Endothelial cell of umbilical vein (primary cell): ENCODE measurements around the gene COL18A1. TPM values are rescaled to one million over a fixed set of nuclear protein-coding genes. Genes with fewer than 3 reads are reported as not detected.

Source experiments
- BruUV-seq: library from RNA; stranded (reverse); fragments of 400-500 nt; replicated peaks from 2 replicates; lab custom pipeline; 2021; lab: Mats Ljungman, UMichigan
- CTCF ChIA-PET: fragments of 300-600, 350-600 bp; sonication (Branson Sonifier 250); formaldehyde crosslinking; loops from one replicate; lab custom pipeline; 2021; ENCODE audit warnings: antibody characterized with exemption, inconsistent platforms; lab: Charles Lee
- POLR2A ChIA-PET: fragments of 300-600, 350-600 bp; sonication (Branson Sonifier 250); formaldehyde crosslinking; loops from one replicate; lab custom pipeline; 2021; ENCODE audit warnings: antibody characterized with exemption, inconsistent platforms; lab: Charles Lee
- DNase-seq: peaks from one replicate; pipeline ENCODE4 v3.0.0-alpha.2; 2011; ENCODE audit warnings: low read depth, low spot score
- FAIRE-seq: peaks from 2 replicates; lab custom pipeline; 2011; peaks lifted over from hg19 to GRCh38; lab: Jason Lieb, UNC
- H2AFZ ChIP-seq: 2 replicates; pipeline ENCODE4 v1.6.0; 2012; ENCODE audit warnings: low read depth, low read length, control low read depth, inconsistent platforms
- H3K27ac ChIP-seq: 2 replicates; pipeline ENCODE4 v1.5.1; 2011; ENCODE audit warnings: low read depth, mild to moderate bottlenecking, control low read depth, low read length, moderate library complexity; ENCODE audit not compliant: insufficient read depth
- H3K27me3 ChIP-seq, 2 experiments: 2 replicates each; pipeline versions ENCODE4 v1.6.0 to v1.6.1; 2011; ENCODE audit warnings: low read length in 2 of 2, mixed read lengths in 1 of 2; ENCODE audit not compliant: control insufficient read depth in 2 of 2, insufficient read depth in 2 of 2
- H3K36me3 ChIP-seq, 2 experiments: 2 replicates in 1 of 2; 3 replicates in 1 of 2; pipeline ENCODE4 v1.5.1; 2011; ENCODE audit warnings: low read length in 2 of 2, mild to moderate bottlenecking in 1 of 2, moderate library complexity in 1 of 2; ENCODE audit not compliant: control insufficient read depth in 2 of 2, insufficient read depth in 2 of 2; ENCODE audit errors: extremely low read depth in 1 of 2
- H3K4me1 ChIP-seq: 3 replicates; pipeline ENCODE4 v1.5.1; 2011; ENCODE audit warnings: mild to moderate bottlenecking, low read length; ENCODE audit not compliant: control insufficient read depth, insufficient read depth; ENCODE audit errors: extremely low read depth
- H3K4me2 ChIP-seq: 2 replicates; pipeline ENCODE4 v1.6.1; 2011; ENCODE audit warnings: low read length, control low read depth, mixed read lengths; ENCODE audit not compliant: insufficient read depth
- H3K4me3 ChIP-seq, 3 experiments: fragments of 200-600 bp in 1 of 3; sonication (generic), shearing (Covaris generic) in 1 of 3; replicated peaks in 1 of 3; 2 replicates each; pipeline ENCODE4 v1.5.1; 2011 to 2016; ENCODE audit warnings: control low read depth in 3 of 3, low read length in 3 of 3, mild to moderate bottlenecking in 2 of 3, inconsistent platforms in 1 of 3, low read depth in 1 of 3, moderate library complexity in 1 of 3; ENCODE audit not compliant: insufficient read depth in 1 of 3
- H3K79me2 ChIP-seq: 2 replicates; pipeline ENCODE4 v1.6.0; 2012; ENCODE audit warnings: low read length, inconsistent platforms; ENCODE audit not compliant: control insufficient read depth, insufficient read depth
- H3K9ac ChIP-seq: replicated peaks from 2 replicates; pipeline ENCODE3; 2011; ENCODE audit warnings: low read length, control low read depth; ENCODE audit not compliant: insufficient read depth; ENCODE audit errors: extremely low read depth
- H3K9me1 ChIP-seq: replicated peaks from 3 replicates; pipeline ENCODE4 v1.6.0; 2011; ENCODE audit warnings: mild to moderate bottlenecking, low read length; ENCODE audit not compliant: control insufficient read depth, insufficient read depth; ENCODE audit errors: extremely low read depth
- H3K9me3 ChIP-seq: replicated peaks from 2 replicates; pipeline ENCODE4 v1.5.1; 2012; ENCODE audit warnings: low read length, inconsistent platforms; ENCODE audit not compliant: control insufficient read depth, insufficient read depth
- H4K20me1 ChIP-seq: replicated peaks from 2 replicates; pipeline ENCODE3; 2011; ENCODE audit warnings: mild to moderate bottlenecking, low read length; ENCODE audit not compliant: control insufficient read depth, insufficient read depth; ENCODE audit errors: extremely low read depth
- CTCF ChIP-seq, 2 donors: IDR thresholded peaks; 1 replicate in 1 of 2; 2 replicates in 1 of 2; pipeline ENCODE4 v1.5.1; 2011; ENCODE audit warnings: low read length in 2 of 2, mild to moderate bottlenecking in 2 of 2, moderate library complexity in 2 of 2, control low read depth in 1 of 2, inconsistent platforms in 1 of 2, low read depth in 1 of 2; ENCODE audit not compliant: insufficient read depth in 1 of 2; ENCODE audit errors: extremely low read depth in 1 of 2
- GATA2 ChIP-seq: IDR thresholded peaks from 2 replicates; pipeline ENCODE4 v1.7.0; 2011; ENCODE audit warnings: low read depth, mild to moderate bottlenecking, moderate library complexity, mixed read lengths, low read length; ENCODE audit not compliant: insufficient read length, insufficient read depth
- MAX ChIP-seq: IDR thresholded peaks from 2 replicates; pipeline ENCODE4 v1.6.1; 2011; ENCODE audit not compliant: insufficient read depth, insufficient read length
- POLR2AphosphoS5 ChIP-seq: IDR thresholded peaks from 2 replicates; pipeline ENCODE4 v1.6.1; 2012; ENCODE audit warnings: low read depth, mild to moderate bottlenecking, control low read depth, low read length, moderate library complexity; ENCODE audit not compliant: insufficient read depth
- dilution Hi-C: fragments of 300-500 bp; cut with MboI; formaldehyde crosslinking; loops from one replicate; pipeline ENCODE4 v1.15.0; 2019; ENCODE audit warnings: low sequenced_read_pairs; ENCODE audit not compliant: extremely low pct_ligation_motif_present
- intact Hi-C: fragments of 100-400 bp; cut with micrococcal nuclease; formaldehyde crosslinking; loops from one replicate; pipeline ENCODE4 v1.10.0; 2022
- polyA plus RNA-seq, 4 experiments: library from polyadenylated mRNA; depleted of rRNA in 3 of 4; stranded (reverse) in 3 of 4; unstranded in 1 of 4; fragments of >200 nt; gene quantifications; 2 replicates each; pipeline versions ENCODE4 v1.2.1 to v1.2.3, GENCODE V29; 2011 to 2012; ENCODE audit warnings: missing spikeins in 1 of 4
- total RNA-seq: library from RNA; stranded (reverse); gene quantifications from 2 replicates; pipeline ENCODE4 v1.2.3, GENCODE V29; 2021

The COL18A1 gene
- total and polyA plus RNA-seq, 2 donors (not counting 3 experiments of a cell fraction or from before 2014, with no cell fraction given), result 198 to 252 TPM

GRCh38 chr21:45542242-45542666 lies 137.3 kb downstream of the COL18A1 start, which contains the start of gene SLC19A1:
Gene SLC19A1 (minus strand): TSS chr21:45542440. CDS start chr21:45537959, 4,481 bp downstream.
- intact Hi-C loops, result no loop called here
- TF ChIP-seq POLR2AphosphoS5, result peak; percentile 49
- no peak for TF ChIP-seq GATA2
- TF ChIP-seq CTCF (IDR thresholded peaks at IDR 0.05; ENCODE audit: extremely low read depth in 1 of 2, insufficient read depth in 1 of 2, low read depth in 1 of 2, low read length in 2 of 2), result peak; percentile 10 to 28
- no peak for TF ChIP-seq MAX
- H3K36me3 ChIP-seq, result no peaks in the 10 kb centered on the region
- no TSS peak for BruUV-seq
- peaks cover 41% of the 10 kb centered on the region for H3K79me2 ChIP-seq
- H3K27ac ChIP-seq, result peak within 1 kb of the TSS; percentile 36
- H3K4me2 ChIP-seq, result peak within 1 kb of the TSS; percentile 81
- DNase-seq (peak; percentile 32), FAIRE-seq (peak; percentile 72)
- H3K27me3 ChIP-seq, result no peaks in the 10 kb centered on the region
- no peaks in the 10 kb centered on the region for H3K9me3 ChIP-seq
- H3K4me1 ChIP-seq, result peaks cover 9% of the 10 kb centered on the region
- peak within 1 kb of the TSS; percentile 19 for H2AFZ ChIP-seq
- no peaks in the 10 kb centered on the region for H4K20me1 ChIP-seq
- ChIA-PET CTCF (interaction anchor here (1.9 kb wide), 1 partner anchor 14 kb away, joined by 7 read pairs; no protein-coding TSS in a partner anchor), POLR2A (interaction anchor here (0.7 kb wide), 1 partner anchor 24 kb away, joined by 7 read pairs; no protein-coding TSS in a partner anchor)
- peak within 1 kb of the TSS; percentile 47 to 79 (median 59) for H3K4me3 ChIP-seq
- no peaks in the 10 kb centered on the region for H3K9me1 ChIP-seq
- peak within 1 kb of the TSS; percentile 35 for H3K9ac ChIP-seq
- dilution Hi-C loops, result no loop called here
